GM21390 (cell line): ENCODE results near the gene PRDM11.

ENCODE experiments used
- ATAC-seq: cut with Tn5 transposase; IDR thresholded peaks from one replicate; pipeline ENCODE4 v1.9.1; 2021; ENCODE audit not compliant: unreplicated experiment

PRDM11 gene

GRCh38 chr11:45258982-45259530, 112.6 kb downstream of the PRDM11 start:
- no peak for ATAC-seq

GRCh38 chr11:45259592-45259991, 113.2 kb downstream of the PRDM11 start:
- ATAC-seq, result no peak

GRCh38 chr11:45260071-45260470, 113.6 kb downstream of the PRDM11 start:
- ATAC-seq, result no peak

- ATAC-seq, result no peak
Measured at GRCh38 chr11:45262900-45263299, 116.5 kb downstream of the PRDM11 start.

DNA sequence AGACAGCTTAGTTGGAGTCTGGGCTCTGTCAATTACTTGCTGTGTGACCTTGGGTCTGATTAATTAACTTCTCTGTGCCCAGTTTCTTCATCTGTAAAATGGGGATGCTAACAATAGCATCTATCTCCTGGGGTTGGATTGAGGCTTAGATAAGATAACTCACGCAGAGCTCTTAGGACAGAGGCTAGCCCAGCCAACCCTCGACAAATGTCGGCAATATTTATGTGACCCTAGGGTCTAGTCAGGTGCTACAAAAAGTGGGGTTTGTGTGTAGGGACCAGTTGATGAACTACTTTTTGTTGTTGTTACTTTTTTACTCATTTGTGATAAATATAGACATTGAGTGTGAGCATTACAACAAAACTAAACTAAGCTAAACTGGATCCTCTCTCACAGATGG, 117.3 kb downstream of the PRDM11 start:
- no peak for ATAC-seq

DNA sequence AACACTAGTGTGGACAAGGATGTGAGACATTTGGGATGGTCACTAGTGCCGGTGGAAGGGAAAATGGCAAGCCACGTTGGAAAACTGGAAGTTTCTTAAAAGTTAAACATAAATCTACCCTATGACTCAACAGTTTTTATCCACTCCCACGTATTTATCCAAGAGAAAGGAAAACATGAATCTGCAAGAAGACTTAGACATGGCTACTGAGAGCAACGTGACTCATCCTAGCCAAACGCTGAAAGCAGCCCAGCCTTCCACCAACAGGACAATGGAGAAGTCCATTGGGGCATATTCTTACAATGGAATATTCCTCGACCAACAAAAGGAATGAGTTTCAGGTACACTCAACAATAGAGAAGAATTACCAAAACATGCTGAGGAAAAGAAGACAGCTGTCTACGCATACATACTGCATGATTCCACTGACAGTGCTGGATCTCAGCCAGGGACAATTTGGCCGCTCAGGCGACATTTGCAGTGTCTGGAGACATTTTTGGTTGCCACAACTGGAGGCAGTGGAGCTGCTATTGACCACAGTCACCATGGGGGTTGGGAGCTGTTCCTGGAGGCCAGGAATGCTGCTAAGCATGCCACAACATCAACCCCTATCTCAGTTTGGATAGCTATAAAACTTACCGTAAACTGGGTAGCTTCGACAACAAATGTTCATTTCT, 118.5 kb downstream of the PRDM11 start:
- ATAC-seq, result no peak

GRCh38 chr11:45265969-45266675, 119.7 kb downstream of the PRDM11 start:
- no peak for ATAC-seq

DNA sequence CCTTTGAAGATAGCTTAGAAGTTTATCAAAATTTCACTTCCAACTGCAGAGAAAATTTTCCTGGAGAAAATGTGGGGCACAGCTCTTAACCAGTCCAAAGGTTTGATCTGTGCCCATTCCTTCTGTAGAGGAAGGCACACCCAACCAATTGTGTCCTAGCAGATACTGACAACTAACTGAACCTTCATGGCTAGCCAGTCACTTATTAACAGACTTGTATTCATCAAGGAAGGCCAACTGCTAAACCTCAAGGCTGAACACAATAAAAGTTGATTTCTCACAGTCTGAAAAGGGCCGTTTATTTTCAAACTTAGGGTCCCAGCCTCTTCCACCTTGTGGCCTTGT, 120.2 kb downstream of the PRDM11 start:
- no peak for ATAC-seq

GRCh38 chr11:45267052-45267451, 120.6 kb downstream of the PRDM11 start:
- no peak for ATAC-seq

DNA sequence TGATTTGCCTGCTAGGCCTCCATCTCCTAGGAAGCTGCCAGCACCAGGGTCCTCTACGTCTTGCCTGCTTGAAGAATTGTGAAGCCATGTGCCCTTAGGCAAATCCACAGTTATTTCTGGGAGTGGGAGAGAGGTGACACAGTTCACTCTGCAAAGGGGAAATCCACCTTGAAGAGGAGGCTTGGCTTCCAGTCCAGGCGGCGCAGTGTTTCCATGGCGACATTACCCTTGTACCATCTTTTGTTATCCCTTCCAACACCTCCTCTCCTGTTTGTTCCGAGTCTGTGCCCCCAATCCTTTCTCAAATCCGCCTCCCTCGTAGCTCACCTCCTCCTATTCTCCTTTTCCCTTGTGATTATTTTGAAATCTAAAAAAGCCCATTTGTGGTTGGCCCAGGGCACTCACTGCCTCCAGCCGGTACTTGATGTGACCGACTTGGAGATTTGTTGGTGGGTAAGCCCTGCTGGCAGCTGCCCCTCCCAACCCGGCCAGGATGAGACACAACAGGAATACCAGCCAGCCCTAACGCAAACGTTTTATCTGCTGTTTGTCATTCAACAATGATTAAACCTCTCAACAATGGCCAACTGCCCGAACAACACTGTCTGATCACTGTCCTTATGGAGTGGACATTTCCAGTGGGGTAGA, 121.3 kb downstream of the PRDM11 start:
- no peak for ATAC-seq

GRCh38 chr11:45269678-45270077, 123.2 kb downstream of the PRDM11 start:
- ATAC-seq, result no peak

DNA sequence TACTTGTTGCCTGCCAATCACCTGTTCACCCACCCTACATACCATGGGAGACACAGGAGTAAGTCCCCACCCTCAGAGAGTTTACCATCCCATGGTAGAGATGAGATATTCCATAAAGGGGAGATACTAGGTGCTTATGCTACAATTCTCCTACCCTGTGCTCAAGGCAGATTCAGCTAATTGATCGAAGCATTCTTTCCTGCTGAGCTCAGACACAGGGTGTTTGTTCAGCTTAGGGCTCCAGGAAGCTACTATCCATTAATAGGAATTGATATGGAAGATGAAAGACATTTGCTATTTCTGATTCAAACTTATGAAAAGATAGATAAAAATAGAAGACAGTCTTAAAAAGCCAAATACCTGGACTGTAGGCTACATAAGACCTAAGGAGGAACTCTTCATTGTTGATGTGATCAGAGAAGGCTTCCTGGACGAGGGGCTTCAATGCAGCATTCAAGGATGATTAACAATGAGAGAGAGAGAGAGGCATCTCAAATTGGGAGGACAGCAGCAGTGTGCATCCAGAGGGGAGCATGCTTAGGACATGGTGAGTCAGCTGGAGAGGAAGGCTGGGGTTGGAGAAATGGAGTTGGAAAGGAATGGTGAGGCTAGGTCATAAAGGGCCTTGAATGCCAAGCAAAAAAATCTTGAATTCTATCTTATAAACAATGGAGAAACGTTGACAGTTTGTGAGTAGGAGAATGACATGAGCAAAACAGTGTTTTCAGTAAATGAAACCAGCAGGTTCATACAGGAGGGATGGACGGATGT, 124.7 kb downstream of the PRDM11 start:
- ATAC-seq, result no peak

DNA sequence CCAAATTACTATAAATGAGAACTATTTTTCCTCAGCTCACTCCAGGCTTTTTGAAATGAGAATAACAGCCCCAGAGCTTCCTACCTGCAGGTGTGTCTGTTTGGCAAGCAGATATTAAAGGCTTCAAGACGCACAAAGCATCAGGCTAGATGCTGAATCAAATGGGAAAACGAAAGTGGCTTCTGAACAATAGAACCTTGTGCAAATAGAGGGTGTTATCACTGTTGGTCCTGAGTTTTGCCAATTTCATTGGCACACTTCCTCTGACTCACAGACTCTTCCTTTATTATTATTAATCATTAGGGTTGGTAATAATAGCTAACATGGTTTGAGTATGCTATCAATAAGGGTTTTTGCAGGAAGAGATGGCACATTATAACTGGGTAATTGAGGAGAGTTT, 126.3 kb downstream of the PRDM11 start:
- ATAC-seq, result no peak

DNA sequence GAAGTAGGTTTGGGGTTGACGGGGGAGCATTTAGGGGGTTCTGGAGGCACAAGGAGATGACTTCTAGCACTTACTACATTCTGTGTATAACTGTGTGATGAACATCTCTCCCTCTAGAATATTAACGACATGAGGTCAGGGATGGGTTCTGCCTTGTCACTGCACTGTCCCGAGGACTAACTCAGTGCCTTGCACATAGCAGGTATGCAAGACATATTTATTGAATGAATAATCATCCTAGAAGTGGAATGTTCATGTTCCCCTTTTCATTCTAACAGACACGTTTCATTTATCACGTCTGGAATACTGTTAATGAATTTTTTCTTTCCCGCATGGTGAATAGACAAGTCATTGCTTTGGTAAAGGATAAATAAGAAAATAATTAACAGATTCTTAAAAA, 127.1 kb downstream of the PRDM11 start:
- ATAC-seq, result no peak

GRCh38 chr11:45274206-45274605, 127.8 kb downstream of the PRDM11 start:
- ATAC-seq, result no peak

DNA sequence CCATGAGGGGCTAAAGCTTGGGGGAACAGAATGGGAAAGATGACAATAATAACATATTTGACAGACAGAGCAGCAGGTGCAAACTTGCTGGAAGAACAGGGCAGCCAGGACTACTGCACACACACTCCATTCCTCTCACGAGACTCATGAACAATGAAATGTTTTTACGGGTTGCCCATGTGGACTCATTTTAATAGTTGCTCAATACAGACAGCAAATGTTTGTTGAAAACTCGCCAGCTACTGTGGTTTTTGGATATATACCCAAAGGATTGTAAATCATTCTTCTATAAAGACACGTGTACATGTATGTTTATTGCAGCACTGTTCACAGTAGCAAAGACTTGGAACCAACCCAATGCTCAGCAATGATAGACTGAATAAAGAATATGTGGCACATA, 129.4 kb downstream of the PRDM11 start:
- ATAC-seq, result no peak

DNA sequence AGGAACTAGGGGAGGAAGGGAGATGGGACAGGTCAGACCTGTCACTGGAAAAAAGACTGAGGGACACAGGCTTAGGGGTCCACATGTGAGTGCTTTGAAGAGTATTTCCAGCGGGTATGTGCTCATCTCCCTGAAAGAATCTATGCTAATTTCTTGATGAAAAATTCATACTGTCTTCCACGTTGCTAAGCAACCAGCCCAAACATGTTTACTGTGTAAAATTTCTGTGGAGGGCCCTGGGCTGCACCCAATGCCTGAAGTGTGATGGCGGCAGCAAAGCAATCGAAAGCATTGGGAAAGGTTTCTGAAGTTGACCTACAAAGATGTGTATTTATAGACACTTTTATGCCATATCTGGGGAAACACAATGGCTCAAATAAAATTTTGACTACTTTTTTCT, 132.3 kb downstream of the PRDM11 start:
- ATAC-seq, result no peak

GRCh38 chr11:45279645-45280044, 133.2 kb downstream of the PRDM11 start:
- no peak for ATAC-seq

- no peak for ATAC-seq
Measured at GRCh38 chr11:45280449-45280848, 134.0 kb downstream of the PRDM11 start.

DNA sequence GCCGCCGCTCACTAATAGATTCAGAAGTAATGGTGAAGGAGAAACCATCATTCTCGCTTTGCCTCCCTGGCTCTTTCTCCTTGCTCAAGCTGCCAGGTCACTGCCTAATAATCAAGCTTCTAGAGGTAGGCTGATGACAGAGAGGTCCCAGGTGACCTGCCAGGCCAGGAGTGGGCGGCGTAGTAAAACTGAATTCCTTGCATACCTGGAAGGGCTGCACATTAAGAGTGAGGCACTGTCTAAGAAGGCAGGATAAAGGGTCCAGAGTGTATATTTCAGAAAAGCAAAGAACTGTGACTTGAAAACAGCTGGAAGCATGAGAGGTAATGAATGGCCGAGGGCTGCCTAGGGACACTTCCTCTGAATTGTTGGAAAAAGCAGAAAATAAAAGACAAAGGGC, 135.6 kb downstream of the PRDM11 start:
- no peak for ATAC-seq
